ENCODE measurements around the gene ATP2B3. TPM values are rescaled to one million over a fixed set of nuclear protein-coding genes. Genes with fewer than 3 reads are reported as not detected.
"Not testable (repeated sequence)": the region's sequence is repeated elsewhere in the genome, so short reads cannot be mapped to it uniquely, and the experiment has no call there.

Gene ATP2B3
- total RNA-seq, 1 donor from 2014 or later, result 0.83 TPM

- Mint-ChIP-seq H3K27me3 (ENCODE audit: low read depth) (peaks cover 11% of the 10 kb centered on the region), H3K4me1 (peaks cover 12% of the 10 kb centered on the region), H3K9me3 (peaks cover 17% of the 10 kb centered on the region), H3K27ac (no peak overlapping the region), H3K4me3 (no peak overlapping the region), H3K36me3 (no peaks in the 10 kb centered on the region)
- no peak for DNase-seq (ENCODE audit: low spot score in 2 of 2, unreplicated experiment in 2 of 2)
- no peak for TF ChIP-seq CTCF (IDR thresholded peaks at IDR 0.05; ENCODE audit: unreplicated experiment)
Observed at GRCh38 chrX:153601511-153602110, 84.2 kb downstream of the ATP2B3 start.

GRCh38 chrX:153602601-153603000, 85.2 kb downstream of the ATP2B3 start:
- peaks cover 18% of the 10 kb centered on the region for H3K9me3 Mint-ChIP-seq
- no peak overlapping the region for H3K4me3 Mint-ChIP-seq
- H3K27me3 Mint-ChIP-seq (ENCODE audit: low read depth), result peaks cover 20% of the 10 kb centered on the region
- no peak overlapping the region for H3K27ac Mint-ChIP-seq
- no peaks in the 10 kb centered on the region for H3K36me3 Mint-ChIP-seq
- no peak for DNase-seq (ENCODE audit: low spot score in 2 of 2, unreplicated experiment in 2 of 2)
- peaks cover 12% of the 10 kb centered on the region for H3K4me1 Mint-ChIP-seq
- TF ChIP-seq CTCF (IDR thresholded peaks at IDR 0.05; ENCODE audit: unreplicated experiment), result no peak

GRCh38 chrX:153603131-153603656, 85.8 kb downstream of the ATP2B3 start:
- Mint-ChIP-seq H3K27ac (no peak overlapping the region), H3K27me3 (ENCODE audit: low read depth) (peaks cover 22% of the 10 kb centered on the region), H3K4me1 (peaks cover 12% of the 10 kb centered on the region), H3K36me3 (no peaks in the 10 kb centered on the region), H3K4me3 (no peak overlapping the region), H3K9me3 (peaks cover 13% of the 10 kb centered on the region)
- TF ChIP-seq CTCF (IDR thresholded peaks at IDR 0.05; ENCODE audit: unreplicated experiment), result no peak
- DNase-seq (ENCODE audit: low spot score in 2 of 2, unreplicated experiment in 2 of 2), result no peak

GRCh38 chrX:153604666-153605380, 87.4 kb downstream of the ATP2B3 start:
- Mint-ChIP-seq H3K27me3 (ENCODE audit: low read depth) (peaks cover 27% of the 10 kb centered on the region), H3K9me3 (peaks cover 21% of the 10 kb centered on the region)
- H3K27ac Mint-ChIP-seq; DNase-seq (ENCODE audit: low spot score in 2 of 2, unreplicated experiment in 2 of 2); H3K4me1 Mint-ChIP-seq; H3K36me3 Mint-ChIP-seq; H3K4me3 Mint-ChIP-seq: not testable (repeated sequence)

- DNase-seq (ENCODE audit: low spot score in 2 of 2, unreplicated experiment in 2 of 2), result no peak
- peaks cover 21% of the 10 kb centered on the region for H3K9me3 Mint-ChIP-seq
Observed at GRCh38 chrX:153606503-153606902, 89.1 kb downstream of the ATP2B3 start.

More at GRCh38 chrX:153606503-153606902, 89.1 kb downstream of the ATP2B3 start:
- Mint-ChIP-seq H3K4me1 (peaks cover 2% of the 10 kb centered on the region), H3K36me3 (no peaks in the 10 kb centered on the region), H3K27me3 (ENCODE audit: low read depth) (peaks cover 31% of the 10 kb centered on the region), H3K4me3 (no peak overlapping the region), H3K27ac (no peak overlapping the region)
- TF ChIP-seq CTCF (IDR thresholded peaks at IDR 0.05; ENCODE audit: unreplicated experiment), result no peak
